Measurements from ENCODE around the gene POLR3F.

The POLR3F gene

GRCh38 chr20:18466894-18467730 lies at the start of gene POLR3F, which contains the start of gene DZANK1:
POLR3F (plus strand) TSS chr20:18467390; CDS start chr20:18467507, 117 bp downstream.
DZANK1 (minus strand) TSS chr20:18467030; CDS start chr20:18465358, 1,672 bp downstream.
- DNase-seq, result peak; percentile 94 to 100 (median 97)
- intact Hi-C loops (cut with DNase I), result loop anchor here (2.0 to 5.0 kb wide), 3 partner anchors 30 to 180 kb away; partner anchors contain the start of genes RBBP9, SMIM26 and ZNF133

GRCh38 chr20:18421608-18422007 lies 45.6 kb upstream of the POLR3F start:
- intact Hi-C loops (cut with DNase I), result no loop called here
- no peak for DNase-seq

- no peak for DNase-seq
- intact Hi-C loops (cut with DNase I), result no loop called here
Measured at GRCh38 chr20:18427214-18427613, 40.0 kb upstream of the POLR3F start.

GRCh38 chr20:18428490-18429173 lies 38.6 kb upstream of the POLR3F start:
- DNase-seq, result no peak
- intact Hi-C loops (cut with DNase I), result no loop called here

GRCh38 chr20:18430172-18430826 lies 36.9 kb upstream of the POLR3F start:
- intact Hi-C loops (cut with DNase I), result no loop called here
- no peak for DNase-seq

- DNase-seq, result no peak
- intact Hi-C loops (cut with DNase I), result no loop called here
Measured at GRCh38 chr20:18431206-18431605, 36.0 kb upstream of the POLR3F start.

GRCh38 chr20:18436847-18437246 lies 30.3 kb upstream of the POLR3F start:
- DNase-seq, result no peak
- intact Hi-C loops (cut with DNase I), result no loop called here

- intact Hi-C loops (cut with DNase I), result no loop called here
- DNase-seq, result no peak
Measured at GRCh38 chr20:18440403-18440802, 26.8 kb upstream of the POLR3F start.

GRCh38 chr20:18443886-18444285 lies 23.3 kb upstream of the POLR3F start:
- intact Hi-C loops (cut with DNase I), result no loop called here
- DNase-seq, result no peak

- DNase-seq, result no peak
- intact Hi-C loops (cut with DNase I), result no loop called here
Measured at GRCh38 chr20:18456600-18456999, 10.6 kb upstream of the POLR3F start.

GRCh38 chr20:18465536-18466200 lies 1.5 kb upstream of the POLR3F start:
- DNase-seq, result no peak
- intact Hi-C loops (cut with DNase I), result loop anchor here (2.0 to 5.0 kb wide), 3 partner anchors 31 to 178 kb away; partner anchors contain the start of genes RBBP9, SMIM26 and ZNF133

- intact Hi-C loops (cut with DNase I), result loop anchor here (2.0 to 5.0 kb wide), 3 partner anchors 30 to 179 kb away; partner anchors contain the start of genes RBBP9, SMIM26 and ZNF133
- DNase-seq, result no peak
Measured at GRCh38 chr20:18466574-18466893, 656 bp upstream of the POLR3F start.

- intact Hi-C loops (cut with DNase I), result no loop called here
- DNase-seq, result no peak
Measured at GRCh38 chr20:18477218-18477617, 10.0 kb downstream of the POLR3F start.

GRCh38 chr20:18477821-18478220 lies 10.6 kb downstream of the POLR3F start:
- no peak for DNase-seq
- intact Hi-C loops (cut with DNase I), result no loop called here

- intact Hi-C loops (cut with DNase I), result no loop called here
- DNase-seq, result no peak
Measured at GRCh38 chr20:18481596-18481995, 14.4 kb downstream of the POLR3F start.

GRCh38 chr20:18488301-18488700 lies 21.1 kb downstream of the POLR3F start:
- DNase-seq, result no peak
- intact Hi-C loops (cut with DNase I), result no loop called here

GRCh38 chr20:18496042-18496441 lies 28.9 kb downstream of the POLR3F start:
- DNase-seq, result no peak
- intact Hi-C loops (cut with DNase I), result loop anchor here (2.0 kb wide), 1 partner anchor 29 kb away; the partner anchor contains the start of genes DZANK1 and POLR3F

GRCh38 chr20:18496740-18497592 lies 29.8 kb downstream of the POLR3F start, which contains the start of gene RBBP9:
RBBP9 (minus strand) TSS chr20:18497225; CDS start chr20:18497167, 58 bp downstream.
- intact Hi-C loops (cut with DNase I), result loop anchor here (2.0 kb wide), 1 partner anchor 30 kb away; the partner anchor contains the start of genes DZANK1 and POLR3F
- peak; percentile 77 to 98 (median 90) for DNase-seq

GRCh38 chr20:18497603-18498002 lies 30.4 kb downstream of the POLR3F start:
- no peak for DNase-seq
- intact Hi-C loops (cut with DNase I), result loop anchor here (2.0 kb wide), 1 partner anchor 31 kb away; the partner anchor contains the start of genes DZANK1 and POLR3F
